Activated B cell treated with CpG ODN at 0.5 μM for 24 hours (primary cell): ENCODE measurements around the gene CDC42SE2. TPM values are rescaled to one million over a fixed set of nuclear protein-coding genes. Genes with fewer than 3 reads are reported as not detected.
"Not testable (repeated sequence)": the region's sequence is repeated elsewhere in the genome, so short reads cannot be mapped to it uniquely, and the experiment has no call there.

Experiments used
- ATAC-seq: fragments of 200-7000 bp; cut with Tn5 transposase; one replicate; pipeline ENCODE4 v1.10.0; 2021; ENCODE audit warnings: low read depth, mild to moderate bottlenecking, moderate library complexity
- CTCF ChIA-PET: fragments of 350-600 bp; sonication (Branson Sonifier 250); formaldehyde crosslinking; loops from one replicate; lab custom pipeline; 2021; ENCODE audit warnings: antibody characterized with exemption; lab: Charles Lee
- POLR2A ChIA-PET: fragments of 350-600 bp; sonication (Branson Sonifier 250); formaldehyde crosslinking; loops from one replicate; lab custom pipeline; 2021; ENCODE audit warnings: antibody characterized with exemption; lab: Charles Lee
- DNase-seq: peaks from one replicate; pipeline ENCODE4 v3.0.0; 2022
- H3K27ac Mint-ChIP-seq: one replicate; pipeline ENCODE4 v1.8.0; 2020; ENCODE audit warnings: mixed read lengths
- H3K27me3 Mint-ChIP-seq: one replicate; pipeline ENCODE4 v1.8.0; 2021; ENCODE audit warnings: mixed read lengths
- H3K36me3 Mint-ChIP-seq: one replicate; pipeline ENCODE4 v1.8.0; 2021; ENCODE audit warnings: low read depth, mixed read lengths
- H3K4me1 Mint-ChIP-seq: one replicate; pipeline ENCODE4 v1.8.0; 2021; ENCODE audit warnings: mixed read lengths
- H3K4me3 Mint-ChIP-seq: one replicate; pipeline ENCODE4 v1.8.0; 2020; ENCODE audit warnings: mild to moderate bottlenecking, mixed read lengths
- H3K9me3 Mint-ChIP-seq: one replicate; pipeline ENCODE4 v1.8.0; 2020; ENCODE audit warnings: mixed read lengths
- CTCF ChIP-seq: fragments of 200-600 bp; IDR thresholded peaks from one replicate; pipeline ENCODE4 v1.8.0; 2022; ENCODE audit warnings: antibody characterized with exemption, mild to moderate bottlenecking
- intact Hi-C: fragments of 100-400 bp; cut with micrococcal nuclease; formaldehyde crosslinking; loops from one replicate; pipeline ENCODE4 v1.15.1; 2024
- total RNA-seq: library from RNA; stranded (reverse); gene quantifications from 2 replicates; pipeline ENCODE4 v1.2.3, GENCODE V29; 2022

Gene CDC42SE2
- total RNA-seq, 1 donor from 2014 or later = 122 TPM

GRCh38 chr5:131305906-131306305 lies 42.1 kb downstream of the CDC42SE2 start:
- no peak for ATAC-seq
- H3K36me3 Mint-ChIP-seq = peaks cover 23% of the 10 kb centered on the region
- POLR2A ChIA-PET = interaction anchor here (0.5 to 0.7 kb wide), 2 partner anchors 11 to 28 kb away, joined by 3 to 4 read pairs; no protein-coding TSS in a partner anchor
- H3K27me3 Mint-ChIP-seq = no peaks in the 10 kb centered on the region
- CTCF ChIA-PET = no interaction called here
- H3K4me3 Mint-ChIP-seq = no peak overlapping the region
- no peak overlapping the region for H3K27ac Mint-ChIP-seq
- TF ChIP-seq CTCF = no peak
- H3K4me1 Mint-ChIP-seq = peaks cover 53% of the 10 kb centered on the region
- H3K9me3 Mint-ChIP-seq = no peaks in the 10 kb centered on the region
- intact Hi-C loops = no loop called here
- no peak for DNase-seq

- ATAC-seq, DNase-seq, H3K27me3 Mint-ChIP-seq, POLR2A ChIA-PET, H3K4me3 Mint-ChIP-seq, CTCF ChIA-PET, H3K9me3 Mint-ChIP-seq, intact Hi-C loops: not testable (repeated sequence)
- H3K36me3 Mint-ChIP-seq = peaks cover 24% of the 10 kb centered on the region
- H3K27ac Mint-ChIP-seq = peak overlapping the region; percentile 12
- peaks cover 72% of the 10 kb centered on the region for H3K4me1 Mint-ChIP-seq
Measured at GRCh38 chr5:131312235-131312772, 48.5 kb downstream of the CDC42SE2 start.

GRCh38 chr5:131316026-131316425 lies 52.2 kb downstream of the CDC42SE2 start:
- no peak overlapping the region for H3K4me3 Mint-ChIP-seq
- TF ChIP-seq CTCF = no peak
- H3K36me3 Mint-ChIP-seq = peaks cover 47% of the 10 kb centered on the region
- ATAC-seq = no peak
- H3K4me1 Mint-ChIP-seq = peaks cover 68% of the 10 kb centered on the region
- no peak for DNase-seq
- POLR2A ChIA-PET = no interaction called here
- CTCF ChIA-PET = interaction anchor here (1.0 kb wide), 1 partner anchor 50 kb away, joined by 3 read pairs; no protein-coding TSS in a partner anchor
- intact Hi-C loops = no loop called here
- H3K27ac Mint-ChIP-seq = no peak overlapping the region
- H3K9me3 Mint-ChIP-seq = no peaks in the 10 kb centered on the region
- no peaks in the 10 kb centered on the region for H3K27me3 Mint-ChIP-seq

GRCh38 chr5:131316822-131317221 lies 53.0 kb downstream of the CDC42SE2 start:
- Mint-ChIP-seq H3K4me1 (peaks cover 67% of the 10 kb centered on the region), H3K9me3 (no peaks in the 10 kb centered on the region), H3K27ac (no peak overlapping the region), H3K4me3 (no peak overlapping the region), H3K36me3 (peaks cover 53% of the 10 kb centered on the region), H3K27me3 (no peaks in the 10 kb centered on the region)
- POLR2A ChIA-PET = no interaction called here
- no peak for ATAC-seq
- no peak for TF ChIP-seq CTCF
- intact Hi-C loops = no loop called here
- DNase-seq = no peak
- CTCF ChIA-PET = interaction anchor here (1.0 kb wide), 1 partner anchor 51 kb away, joined by 3 read pairs; no protein-coding TSS in a partner anchor

- H3K4me1 Mint-ChIP-seq = peaks cover 63% of the 10 kb centered on the region
- H3K4me3 Mint-ChIP-seq = no peak overlapping the region
- H3K27ac Mint-ChIP-seq = no peak overlapping the region
- ATAC-seq (no peak), DNase-seq (no peak)
- H3K27me3 Mint-ChIP-seq = no peaks in the 10 kb centered on the region
- CTCF ChIA-PET = no interaction called here
- TF ChIP-seq CTCF = no peak
- no peaks in the 10 kb centered on the region for H3K9me3 Mint-ChIP-seq
- H3K36me3 Mint-ChIP-seq = peaks cover 62% of the 10 kb centered on the region
- POLR2A ChIA-PET = interaction anchor here (0.5 kb wide), 1 partner anchor 1115 kb away, joined by 3 read pairs; no protein-coding TSS in a partner anchor
- intact Hi-C loops = no loop called here
Measured at GRCh38 chr5:131318455-131318854, 54.6 kb downstream of the CDC42SE2 start.
